ENCODE data around the gene CPT1A. TPM values are rescaled to one million over a fixed set of nuclear protein-coding genes. Genes with fewer than 3 reads are reported as not detected.
A peak's percentile ranks its signal among the peaks of the same experiment; 100 is the strongest.
"Not testable (repeated sequence)": the region's sequence is repeated elsewhere in the genome, so short reads cannot be mapped to it uniquely, and the experiment has no call there.

The CPT1A gene
- 43.6 and 59.5 TPM in 2 replicates for total RNA-seq (2014; rRNA removed; shearing (Covaris generic); ENCODE audit: low replicate concordance)

GRCh38 chr11:68841718-68842426, at the start of gene CPT1A:
TSS of gene CPT1A (minus strand) at chr11:68841916. CDS start at chr11:68815474, 26,442 bp downstream.
- Histone ChIP-seq H3K27me3 (no peaks in the 10 kb centered on the region), H3K36me3 (peaks cover 14% of the 10 kb centered on the region), H3K4me3 (peak within 1 kb of the TSS; percentile 86), H3K9me3 (no peaks in the 10 kb centered on the region)
- peak; percentile 84 for DNase-seq

- H3K27me3 ChIP-seq, result no peaks in the 10 kb centered on the region
- no peak for DNase-seq
- H3K4me3 ChIP-seq, result no peak overlapping the region
- no peaks in the 10 kb centered on the region for H3K9me3 ChIP-seq
- H3K36me3 ChIP-seq, result peaks cover 20% of the 10 kb centered on the region
Measured at GRCh38 chr11:68890490-68891231, 48.9 kb upstream of the CPT1A start.

GRCh38 chr11:68889948-68890446, 48.3 kb upstream of the CPT1A start:
- DNase-seq, result peak; percentile 10

GRCh38 chr11:68884827-68885226, 43.1 kb upstream of the CPT1A start:
- not testable (repeated sequence) for H3K36me3 ChIP-seq, H3K27me3 ChIP-seq, DNase-seq, H3K9me3 ChIP-seq, H3K4me3 ChIP-seq

More at GRCh38 chr11:68889948-68890446, 48.3 kb upstream of the CPT1A start:
- H3K36me3 ChIP-seq, result peaks cover 20% of the 10 kb centered on the region
- no peaks in the 10 kb centered on the region for H3K27me3 ChIP-seq
- no peak overlapping the region for H3K4me3 ChIP-seq
- H3K9me3 ChIP-seq, result no peaks in the 10 kb centered on the region

GRCh38 chr11:68882391-68882790, 40.7 kb upstream of the CPT1A start:
- Histone ChIP-seq H3K36me3 (no peaks in the 10 kb centered on the region; the same call in 1 of the 2 replicates), H3K9me3 (no peaks in the 10 kb centered on the region), H3K27me3 (no peaks in the 10 kb centered on the region), H3K4me3 (no peak overlapping the region)
- DNase-seq, result no peak

GRCh38 chr11:68881320-68881719, 39.6 kb upstream of the CPT1A start:
- no peaks in the 10 kb centered on the region for H3K9me3 ChIP-seq
- DNase-seq, result no peak
- no peaks in the 10 kb centered on the region for H3K27me3 ChIP-seq
- H3K4me3 ChIP-seq, result no peak overlapping the region
- H3K36me3 ChIP-seq, result no peaks in the 10 kb centered on the region; the same call in 1 of the 2 replicates

GRCh38 chr11:68880851-68881250, 39.1 kb upstream of the CPT1A start:
- no peaks in the 10 kb centered on the region for H3K36me3 ChIP-seq
- no peak overlapping the region for H3K4me3 ChIP-seq
- no peaks in the 10 kb centered on the region for H3K27me3 ChIP-seq
- no peak for DNase-seq
- H3K9me3 ChIP-seq, result no peaks in the 10 kb centered on the region

- no peak overlapping the region for H3K4me3 ChIP-seq
- no peak for DNase-seq
- no peaks in the 10 kb centered on the region for H3K27me3 ChIP-seq
- no peaks in the 10 kb centered on the region for H3K36me3 ChIP-seq
- no peaks in the 10 kb centered on the region for H3K9me3 ChIP-seq
Measured at GRCh38 chr11:68878022-68878421, 36.3 kb upstream of the CPT1A start.

- Histone ChIP-seq H3K4me3 (no peak overlapping the region), H3K36me3 (no peaks in the 10 kb centered on the region), H3K27me3 (no peaks in the 10 kb centered on the region), H3K9me3 (no peaks in the 10 kb centered on the region)
- DNase-seq, result no peak
Measured at GRCh38 chr11:68872216-68873003, 30.7 kb upstream of the CPT1A start.

GRCh38 chr11:68870470-68870869, 28.8 kb upstream of the CPT1A start:
- no peak for DNase-seq
- H3K27me3 ChIP-seq, result no peaks in the 10 kb centered on the region
- peak overlapping the region; percentile 31 for H3K4me3 ChIP-seq
- no peaks in the 10 kb centered on the region for H3K9me3 ChIP-seq
- H3K36me3 ChIP-seq, result no peaks in the 10 kb centered on the region

- H3K4me3 ChIP-seq, result no peak overlapping the region
- DNase-seq, result no peak
- H3K9me3 ChIP-seq, result 0 out of 2 replicates have a peak, but pooled peaks cover 4% of the 10 kb centered on the region
- H3K36me3 ChIP-seq, result no peaks in the 10 kb centered on the region
- H3K27me3 ChIP-seq, result no peaks in the 10 kb centered on the region
Measured at GRCh38 chr11:68868221-68868835, 26.6 kb upstream of the CPT1A start.

GRCh38 chr11:68867066-68867465, 25.4 kb upstream of the CPT1A start:
- H3K9me3 ChIP-seq, result 0 out of 2 replicates have a peak, but pooled peaks cover 4% of the 10 kb centered on the region
- no peaks in the 10 kb centered on the region for H3K36me3 ChIP-seq
- H3K4me3 ChIP-seq, result no peak overlapping the region
- H3K27me3 ChIP-seq, result no peaks in the 10 kb centered on the region
- DNase-seq, result no peak

- Histone ChIP-seq H3K27me3 (no peaks in the 10 kb centered on the region), H3K4me3 (no peak overlapping the region), H3K36me3 (no peaks in the 10 kb centered on the region), H3K9me3 (0 out of 2 replicates have a peak, but pooled peaks cover 4% of the 10 kb centered on the region)
- DNase-seq, result no peak
Measured at GRCh38 chr11:68865241-68865640, 23.5 kb upstream of the CPT1A start.

- H3K9me3 ChIP-seq, result 0 out of 2 replicates have a peak, but pooled peaks cover 4% of the 10 kb centered on the region
- no peak for DNase-seq
- no peaks in the 10 kb centered on the region for H3K36me3 ChIP-seq
- no peaks in the 10 kb centered on the region for H3K27me3 ChIP-seq
- no peak overlapping the region for H3K4me3 ChIP-seq
Measured at GRCh38 chr11:68863553-68864265, 22.0 kb upstream of the CPT1A start.

- Histone ChIP-seq H3K36me3 (no peaks in the 10 kb centered on the region), H3K27me3 (no peaks in the 10 kb centered on the region), H3K9me3 (0 out of 2 replicates have a peak, but pooled peaks cover 4% of the 10 kb centered on the region), H3K4me3 (no peak overlapping the region)
- no peak for DNase-seq
Measured at GRCh38 chr11:68862421-68862820, 20.7 kb upstream of the CPT1A start.

GRCh38 chr11:68859123-68859522, 17.4 kb upstream of the CPT1A start:
- DNase-seq, result no peak
- no peak overlapping the region for H3K4me3 ChIP-seq

More at GRCh38 chr11:68859123-68859522, 17.4 kb upstream of the CPT1A start:
- peaks cover 6% of the 10 kb centered on the region; the same call in 1 of the 2 replicates for H3K27me3 ChIP-seq
- H3K9me3 ChIP-seq, result 0 out of 2 replicates have a peak, but pooled peaks cover 3% of the 10 kb centered on the region
- no peaks in the 10 kb centered on the region for H3K36me3 ChIP-seq
